ENCODE results near the gene MRTO4.
A peak's percentile ranks its signal among the peaks of the same experiment; 100 is the strongest.
"Not testable (repeated sequence)": the region's sequence is repeated elsewhere in the genome, so short reads cannot be mapped to it uniquely, and the experiment has no call there.

The MRTO4 gene

GRCh38 chr1:19274636-19275035, 23.0 kb downstream of the MRTO4 start:
- H3K4me3 Mint-ChIP-seq = no peak overlapping the region
- H3K27ac Mint-ChIP-seq = no peak overlapping the region
- peaks cover 6% of the 10 kb centered on the region for H3K9me3 Mint-ChIP-seq
- peaks cover 4% of the 10 kb centered on the region for H3K36me3 Mint-ChIP-seq (ENCODE audit: low read depth)
- peaks cover 16% of the 10 kb centered on the region for H3K27me3 Mint-ChIP-seq
- H3K4me1 Mint-ChIP-seq (ENCODE audit: low read depth) = no peaks in the 10 kb centered on the region

GRCh38 chr1:19283891-19284290, 32.3 kb downstream of the MRTO4 start:
- no peaks in the 10 kb centered on the region for H3K9me3 Mint-ChIP-seq
- peaks cover 4% of the 10 kb centered on the region for H3K4me1 Mint-ChIP-seq (ENCODE audit: low read depth)
- no peak overlapping the region for H3K4me3 Mint-ChIP-seq
- no peaks in the 10 kb centered on the region for H3K36me3 Mint-ChIP-seq (ENCODE audit: low read depth)
- H3K27me3 Mint-ChIP-seq = peaks cover 7% of the 10 kb centered on the region
- no peak overlapping the region for H3K27ac Mint-ChIP-seq

- peaks cover 8% of the 10 kb centered on the region for H3K4me1 Mint-ChIP-seq (ENCODE audit: low read depth)
- peaks cover 17% of the 10 kb centered on the region for H3K27me3 Mint-ChIP-seq
- no peak overlapping the region for H3K4me3 Mint-ChIP-seq
- no peaks in the 10 kb centered on the region for H3K36me3 Mint-ChIP-seq (ENCODE audit: low read depth)
- H3K27ac Mint-ChIP-seq = no peak overlapping the region
- H3K9me3 Mint-ChIP-seq = no peaks in the 10 kb centered on the region
These were observed 33.3 kb downstream of the MRTO4 start for GRCh38 chr1:19284881-19285280.

DNA sequence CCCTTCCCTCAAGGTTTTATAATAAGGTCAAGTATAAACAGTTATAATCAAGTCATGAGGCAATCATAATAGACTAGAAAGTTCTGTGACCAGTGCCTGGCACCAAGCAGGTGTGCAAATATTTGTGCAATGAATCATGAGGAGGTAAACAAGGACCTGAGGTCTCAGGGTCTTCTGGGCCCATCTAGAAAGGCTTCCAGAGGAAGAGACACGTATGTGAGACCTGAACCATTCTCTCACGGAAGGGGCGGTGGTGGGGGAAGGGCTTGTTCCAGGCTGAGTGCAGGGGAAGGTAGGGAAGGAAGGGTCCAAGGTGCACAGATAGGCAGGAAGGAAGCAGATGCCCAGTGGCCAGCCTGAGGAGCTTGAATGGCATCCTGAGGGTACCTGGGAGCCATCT, 33.8 kb downstream of the MRTO4 start:
- H3K4me3 Mint-ChIP-seq; H3K27ac Mint-ChIP-seq; H3K36me3 Mint-ChIP-seq (ENCODE audit: low read depth); H3K9me3 Mint-ChIP-seq; H3K4me1 Mint-ChIP-seq (ENCODE audit: low read depth): not testable (repeated sequence)
- H3K27me3 Mint-ChIP-seq = peaks cover 19% of the 10 kb centered on the region

GRCh38 chr1:19285807-19286206, 34.2 kb downstream of the MRTO4 start:
- H3K27me3 Mint-ChIP-seq = peaks cover 19% of the 10 kb centered on the region
- not testable (repeated sequence) for H3K4me3 Mint-ChIP-seq; H3K36me3 Mint-ChIP-seq (ENCODE audit: low read depth); H3K4me1 Mint-ChIP-seq (ENCODE audit: low read depth); H3K27ac Mint-ChIP-seq; H3K9me3 Mint-ChIP-seq

DNA sequence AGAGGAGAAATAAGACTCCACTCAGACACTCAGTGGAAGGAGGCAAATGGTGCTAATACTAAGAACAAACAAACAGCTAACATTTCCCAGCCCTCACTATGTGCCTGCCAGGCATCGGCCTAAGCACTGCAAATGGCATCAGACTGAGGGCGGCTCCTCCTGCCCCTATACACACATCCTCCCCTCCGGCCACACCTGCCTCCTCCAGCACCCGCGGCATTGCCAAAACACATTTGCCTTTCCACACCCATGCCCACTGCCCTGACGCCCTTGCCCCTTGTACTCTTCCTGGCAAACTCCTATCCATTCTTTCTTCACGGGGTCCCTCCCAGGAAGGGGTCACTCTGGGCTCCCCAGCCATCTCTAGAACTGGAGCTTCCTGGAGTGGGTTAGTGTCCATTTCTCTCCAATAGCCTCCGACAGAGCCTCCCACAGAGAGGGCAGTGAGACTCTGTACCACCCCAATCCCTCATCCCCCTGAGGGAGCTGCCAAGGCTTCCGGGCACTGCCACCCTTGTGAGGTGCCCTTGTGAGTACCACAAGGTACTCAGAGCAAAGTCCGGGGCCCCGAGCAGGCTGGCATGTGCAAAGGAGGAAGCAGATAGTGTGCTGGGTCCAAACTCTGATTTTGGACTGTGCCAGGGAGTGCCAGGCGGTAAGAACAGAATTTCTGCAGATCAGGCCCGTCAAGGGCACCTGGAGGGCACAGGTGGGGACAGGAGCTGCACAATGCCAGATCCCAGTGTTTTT, 36.0 kb downstream of the MRTO4 start:
- Mint-ChIP-seq H3K27ac (no peak overlapping the region), H3K27me3 (peaks cover 19% of the 10 kb centered on the region), H3K4me3 (no peak overlapping the region), H3K9me3 (no peaks in the 10 kb centered on the region), H3K36me3 (ENCODE audit: low read depth) (no peaks in the 10 kb centered on the region), H3K4me1 (ENCODE audit: low read depth) (peaks cover 8% of the 10 kb centered on the region)

DNA sequence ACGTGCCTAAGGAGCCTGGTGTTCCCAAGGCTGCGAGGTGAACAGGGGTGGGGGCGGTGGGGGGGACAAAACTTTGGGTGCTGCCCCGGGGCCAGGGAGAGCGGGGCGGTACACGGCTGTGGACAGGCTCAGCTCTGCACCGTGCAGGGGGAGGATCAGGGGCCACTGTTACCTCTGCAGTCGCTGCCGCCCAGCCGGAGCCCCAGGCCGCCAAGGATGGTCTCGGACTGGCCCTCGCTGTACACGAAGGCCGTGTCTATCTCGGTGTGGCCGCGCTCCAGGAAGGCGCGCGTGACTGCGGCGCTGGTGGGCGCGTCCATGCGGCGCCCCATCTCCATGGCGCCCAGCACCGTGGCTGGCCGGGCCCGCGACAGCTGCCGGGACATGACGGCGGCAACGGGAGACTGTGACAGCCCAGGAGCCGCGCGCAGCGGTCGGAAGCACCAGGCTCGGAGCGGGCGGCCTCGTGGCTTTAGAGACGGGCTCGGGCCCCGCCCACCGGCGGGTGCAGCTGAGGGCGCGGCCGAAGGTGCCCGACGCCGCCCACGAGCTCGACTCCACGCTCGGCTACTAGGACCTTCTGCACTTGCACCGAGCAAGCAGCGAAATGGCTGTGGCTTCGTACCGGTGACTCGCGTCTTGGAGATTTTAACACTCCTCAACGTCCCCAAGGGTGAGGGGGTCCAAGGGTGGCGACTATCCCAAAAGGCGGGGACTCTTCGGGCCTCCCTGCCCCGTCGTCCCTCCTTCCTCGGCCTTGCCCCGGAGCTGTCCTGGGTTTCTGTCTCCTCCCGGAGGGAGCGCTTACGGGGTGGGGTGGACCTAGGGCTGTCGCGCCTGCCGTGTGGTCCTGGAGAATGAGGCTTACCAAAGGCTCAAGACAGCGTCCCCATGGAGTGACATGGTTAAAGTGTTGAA, 37.0 kb downstream of the MRTO4 start, which contains the start of gene AKR7A3:
Gene AKR7A3 (minus strand): TSS at position 447 of the 918 bp plus-strand sequence. CDS start 61 bp downstream, at position 386.
- not testable (repeated sequence) for H3K9me3 Mint-ChIP-seq

DNA sequence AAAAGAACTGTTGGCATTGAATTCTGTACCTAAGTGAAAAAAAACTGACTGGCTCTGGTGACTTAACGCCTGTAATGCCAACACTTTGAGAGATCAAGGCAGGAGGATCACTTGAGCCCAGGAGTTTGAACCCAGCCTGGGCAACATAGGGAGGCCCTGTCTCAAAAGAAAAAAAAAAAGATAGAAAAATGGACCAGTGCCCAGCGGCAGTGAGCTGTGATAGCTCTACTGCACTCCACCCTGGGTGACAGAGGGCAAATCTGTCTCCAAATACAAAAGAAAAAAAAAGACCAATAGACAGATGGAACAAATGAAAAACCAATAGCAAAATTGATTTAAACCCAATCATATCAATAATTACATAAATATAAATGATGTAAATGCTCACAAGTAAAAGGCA, 37.6 kb downstream of the MRTO4 start:
- Mint-ChIP-seq H3K36me3 (ENCODE audit: low read depth) (peaks cover 3% of the 10 kb centered on the region), H3K4me3 (peak overlapping the region; percentile 54), H3K27me3 (peaks cover 19% of the 10 kb centered on the region), H3K4me1 (ENCODE audit: low read depth) (peaks cover 8% of the 10 kb centered on the region), H3K27ac (no peak overlapping the region), H3K9me3 (peaks cover 3% of the 10 kb centered on the region)

More for the DNA sequence above, 37.0 kb downstream of the MRTO4 start, which contains the start of gene AKR7A3:
- not testable (repeated sequence) for H3K36me3 Mint-ChIP-seq (ENCODE audit: low read depth); H3K4me1 Mint-ChIP-seq (ENCODE audit: low read depth); H3K27ac Mint-ChIP-seq
- peaks cover 19% of the 10 kb centered on the region for H3K27me3 Mint-ChIP-seq
- peak within 1 kb of the TSS; percentile 54 for H3K4me3 Mint-ChIP-seq

GRCh38 chr1:19294638-19295037, 43.0 kb downstream of the MRTO4 start:
- H3K9me3 Mint-ChIP-seq = peaks cover 17% of the 10 kb centered on the region
- no peaks in the 10 kb centered on the region for H3K4me1 Mint-ChIP-seq (ENCODE audit: low read depth)
- H3K36me3 Mint-ChIP-seq (ENCODE audit: low read depth) = peaks cover 25% of the 10 kb centered on the region
- H3K27me3 Mint-ChIP-seq = peaks cover 5% of the 10 kb centered on the region
- no peak overlapping the region for H3K27ac Mint-ChIP-seq
- H3K4me3 Mint-ChIP-seq = no peak overlapping the region

DNA sequence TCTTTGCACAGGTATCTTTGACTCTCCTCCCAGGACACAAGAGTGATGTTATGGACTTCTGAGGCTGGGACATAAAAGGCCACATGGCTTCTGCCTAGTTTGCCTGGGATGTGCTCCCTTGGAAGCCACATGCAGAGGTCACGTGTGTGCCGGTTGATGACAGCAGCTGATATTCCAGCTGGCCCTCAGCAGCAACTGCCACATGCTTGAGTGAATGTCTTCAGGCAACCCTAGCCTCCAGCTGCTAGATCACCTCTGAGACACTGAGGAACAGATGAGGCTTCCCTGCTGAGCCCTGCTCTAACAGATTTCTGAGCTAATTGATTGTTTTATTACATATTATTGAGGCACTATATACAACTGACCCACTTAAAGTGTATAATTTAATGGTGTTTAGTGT, 48.6 kb downstream of the MRTO4 start:
- Mint-ChIP-seq H3K9me3 (peaks cover 7% of the 10 kb centered on the region), H3K27me3 (no peaks in the 10 kb centered on the region), H3K27ac (no peak overlapping the region), H3K4me3 (no peak overlapping the region), H3K36me3 (ENCODE audit: low read depth) (peaks cover 38% of the 10 kb centered on the region), H3K4me1 (ENCODE audit: low read depth) (no peaks in the 10 kb centered on the region)

- not testable (repeated sequence) for H3K9me3 Mint-ChIP-seq; H3K27ac Mint-ChIP-seq; H3K4me3 Mint-ChIP-seq; H3K4me1 Mint-ChIP-seq (ENCODE audit: low read depth); H3K27me3 Mint-ChIP-seq
- peaks cover 38% of the 10 kb centered on the region for H3K36me3 Mint-ChIP-seq (ENCODE audit: low read depth)
These were observed 52.5 kb downstream of the MRTO4 start for GRCh38 chr1:19304081-19304480.

- Mint-ChIP-seq H3K4me1 (ENCODE audit: low read depth) (peaks cover 10% of the 10 kb centered on the region), H3K4me3 (no peak overlapping the region), H3K36me3 (ENCODE audit: low read depth) (peaks cover 38% of the 10 kb centered on the region), H3K27ac (no peak overlapping the region), H3K9me3 (no peaks in the 10 kb centered on the region), H3K27me3 (no peaks in the 10 kb centered on the region)
These were observed 54.3 kb downstream of the MRTO4 start for GRCh38 chr1:19305880-19306279.

GRCh38 chr1:19306941-19307340, 55.3 kb downstream of the MRTO4 start:
- no peak overlapping the region for H3K4me3 Mint-ChIP-seq
- H3K4me1 Mint-ChIP-seq (ENCODE audit: low read depth) = peaks cover 15% of the 10 kb centered on the region
- no peak overlapping the region for H3K27ac Mint-ChIP-seq
- no peaks in the 10 kb centered on the region for H3K27me3 Mint-ChIP-seq
- no peaks in the 10 kb centered on the region for H3K9me3 Mint-ChIP-seq
- peaks cover 38% of the 10 kb centered on the region for H3K36me3 Mint-ChIP-seq (ENCODE audit: low read depth)

DNA sequence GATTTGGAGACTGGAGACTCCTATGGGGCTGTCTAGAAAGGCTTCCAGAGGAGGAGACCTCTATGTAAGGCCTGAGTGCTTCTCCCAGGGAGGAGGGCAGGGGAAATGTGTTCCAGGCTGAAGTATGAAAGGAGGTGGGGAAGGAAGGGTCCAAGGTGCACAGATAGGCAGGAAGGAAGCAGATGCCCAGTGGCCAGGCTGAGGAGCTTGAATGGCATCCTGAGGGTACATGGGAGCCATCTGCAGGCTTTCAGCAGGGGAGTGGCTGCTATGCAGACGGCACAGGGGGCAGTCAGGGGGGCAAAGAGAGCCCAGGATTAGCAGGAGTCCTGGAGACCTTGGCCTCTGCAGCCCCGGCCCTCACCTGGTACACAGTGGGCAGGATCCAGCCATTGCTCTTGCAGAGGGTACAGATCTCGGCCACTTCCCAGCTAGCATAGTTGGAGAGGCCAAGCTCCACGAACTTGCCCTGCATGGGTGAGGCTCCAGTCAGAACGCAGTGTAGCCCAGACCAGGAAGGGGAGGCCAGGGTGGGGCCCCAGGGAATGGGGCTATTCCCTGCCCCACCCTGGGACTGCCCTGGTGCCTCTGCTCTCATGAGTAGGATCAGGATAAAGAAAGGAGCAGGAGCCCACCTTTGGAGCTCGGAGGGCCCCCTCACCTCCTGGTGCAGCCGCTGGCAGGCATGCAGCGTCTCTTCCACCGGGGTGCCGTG, 56.3 kb downstream of the MRTO4 start:
- no peak overlapping the region for H3K27ac Mint-ChIP-seq
- no peak overlapping the region for H3K4me3 Mint-ChIP-seq
- no peaks in the 10 kb centered on the region for H3K9me3 Mint-ChIP-seq
- peaks cover 32% of the 10 kb centered on the region for H3K36me3 Mint-ChIP-seq (ENCODE audit: low read depth)
- no peaks in the 10 kb centered on the region for H3K27me3 Mint-ChIP-seq
- peaks cover 19% of the 10 kb centered on the region for H3K4me1 Mint-ChIP-seq (ENCODE audit: low read depth)

GRCh38 chr1:19308509-19308907, 56.9 kb downstream of the MRTO4 start:
- H3K4me3 Mint-ChIP-seq = no peak overlapping the region
- H3K4me1 Mint-ChIP-seq (ENCODE audit: low read depth) = peaks cover 25% of the 10 kb centered on the region
- peaks cover 28% of the 10 kb centered on the region for H3K36me3 Mint-ChIP-seq (ENCODE audit: low read depth)
- H3K27ac Mint-ChIP-seq = no peak overlapping the region
- no peaks in the 10 kb centered on the region for H3K9me3 Mint-ChIP-seq
- H3K27me3 Mint-ChIP-seq = no peaks in the 10 kb centered on the region
